Chondrocyte (in vitro differentiated cells): ENCODE results near the gene ACOT13. TPM values are rescaled to one million over a fixed set of nuclear protein-coding genes. Genes with fewer than 3 reads are reported as not detected.
"Not testable (repeated sequence)": the region's sequence is repeated elsewhere in the genome, so short reads cannot be mapped to it uniquely, and the experiment has no call there.

Source experiments
- DNase-seq: peaks from one replicate; pipeline ENCODE4 v3.0.0; 2021; ENCODE audit warnings: mixed read lengths, low spot score
- H3K27ac Mint-ChIP-seq: one replicate; pipeline ENCODE4 v1.8.0; 2021; ENCODE audit warnings: mild to moderate bottlenecking, moderate library complexity, mixed read lengths; ENCODE audit not compliant: unreplicated experiment
- H3K27me3 Mint-ChIP-seq: 2 replicates; pipeline ENCODE4 v1.8.0; 2021; ENCODE audit warnings: low read depth, mixed read lengths
- H3K36me3 Mint-ChIP-seq: 2 replicates; pipeline ENCODE4 v1.8.0; 2021; ENCODE audit warnings: low read depth, mixed read lengths
- H3K4me1 Mint-ChIP-seq: 2 replicates; pipeline ENCODE4 v1.8.0; 2021; ENCODE audit warnings: low read depth, mild to moderate bottlenecking, mixed read lengths
- H3K4me3 Mint-ChIP-seq: one replicate; pipeline ENCODE4 v1.8.0; 2021; ENCODE audit warnings: mild to moderate bottlenecking, moderate library complexity, mixed read lengths; ENCODE audit not compliant: unreplicated experiment
- H3K9me3 Mint-ChIP-seq: 2 replicates; pipeline ENCODE4 v1.8.0; 2021; ENCODE audit warnings: low read depth, mixed read lengths
- total RNA-seq: library from RNA; stranded (reverse); gene quantifications from 3 replicates; pipeline ENCODE4 v1.2.1, GENCODE V29; 2021
- TF ChIP-seq, protein P1 (sequence below): fragments of 200-600 bp; sonication (generic); IDR thresholded peaks from 2 replicates; pipeline ENCODE4 v1.5.0; 2021; ENCODE audit warnings: antibody characterized with exemption, mild to moderate bottlenecking, moderate library complexity

The ACOT13 gene
- total RNA-seq, 1 donor from 2014 or later = 28.4 TPM

DNA sequence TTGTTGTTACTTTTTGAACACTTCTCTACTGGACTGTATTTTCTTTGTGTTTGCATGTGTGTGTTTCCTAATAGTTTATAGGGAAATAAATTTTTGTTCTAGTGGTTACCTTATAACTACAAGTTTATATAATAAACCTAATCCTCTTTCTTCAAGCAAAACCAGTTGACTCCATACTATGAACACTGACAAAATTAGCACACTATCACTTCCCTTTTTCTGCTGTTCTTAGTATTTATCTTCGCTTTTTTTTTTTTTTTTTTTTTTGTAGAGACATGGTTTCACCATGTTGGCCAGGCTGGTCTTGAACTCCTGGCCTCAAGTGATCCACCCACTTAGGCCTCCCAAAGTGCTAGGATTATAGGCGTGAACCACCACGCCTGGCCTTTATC is 77.1 kb downstream of the ACOT13 start:
- H3K27ac Mint-ChIP-seq = peak overlapping the region; percentile 91
- H3K4me1 Mint-ChIP-seq = peaks cover 33% of the 10 kb centered on the region
- no peak overlapping the region for H3K4me3 Mint-ChIP-seq
- H3K9me3 Mint-ChIP-seq = no peaks in the 10 kb centered on the region
- H3K36me3 Mint-ChIP-seq = no peaks in the 10 kb centered on the region
- no peaks in the 10 kb centered on the region for H3K27me3 Mint-ChIP-seq
- TF ChIP-seq, protein P1, sequence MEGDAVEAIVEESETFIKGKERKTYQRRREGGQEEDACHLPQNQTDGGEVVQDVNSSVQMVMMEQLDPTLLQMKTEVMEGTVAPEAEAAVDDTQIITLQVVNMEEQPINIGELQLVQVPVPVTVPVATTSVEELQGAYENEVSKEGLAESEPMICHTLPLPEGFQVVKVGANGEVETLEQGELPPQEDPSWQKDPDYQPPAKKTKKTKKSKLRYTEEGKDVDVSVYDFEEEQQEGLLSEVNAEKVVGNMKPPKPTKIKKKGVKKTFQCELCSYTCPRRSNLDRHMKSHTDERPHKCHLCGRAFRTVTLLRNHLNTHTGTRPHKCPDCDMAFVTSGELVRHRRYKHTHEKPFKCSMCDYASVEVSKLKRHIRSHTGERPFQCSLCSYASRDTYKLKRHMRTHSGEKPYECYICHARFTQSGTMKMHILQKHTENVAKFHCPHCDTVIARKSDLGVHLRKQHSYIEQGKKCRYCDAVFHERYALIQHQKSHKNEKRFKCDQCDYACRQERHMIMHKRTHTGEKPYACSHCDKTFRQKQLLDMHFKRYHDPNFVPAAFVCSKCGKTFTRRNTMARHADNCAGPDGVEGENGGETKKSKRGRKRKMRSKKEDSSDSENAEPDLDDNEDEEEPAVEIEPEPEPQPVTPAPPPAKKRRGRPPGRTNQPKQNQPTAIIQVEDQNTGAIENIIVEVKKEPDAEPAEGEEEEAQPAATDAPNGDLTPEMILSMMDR = no peak
- DNase-seq = no peak

DNA sequence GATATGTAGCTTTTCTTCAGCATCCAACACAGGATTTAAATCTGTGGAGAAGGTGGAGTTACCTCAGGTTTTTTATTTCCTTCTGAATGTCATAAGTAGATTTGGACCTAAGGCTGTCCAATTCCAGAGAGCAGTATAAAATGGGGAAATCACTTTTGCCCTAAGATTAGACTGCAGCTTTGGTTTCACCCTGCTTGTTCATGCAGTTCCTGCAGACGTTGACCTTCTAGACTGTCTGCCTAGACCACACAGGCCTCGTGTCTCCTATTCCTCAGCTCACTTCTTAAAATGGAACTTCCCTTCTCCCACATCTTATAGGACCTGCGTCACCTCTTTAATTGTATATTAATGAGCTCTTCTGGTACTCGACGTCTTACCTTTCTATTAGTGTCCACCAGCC is 78.0 kb downstream of the ACOT13 start:
- no peaks in the 10 kb centered on the region for H3K27me3 Mint-ChIP-seq
- H3K4me1 Mint-ChIP-seq = peaks cover 33% of the 10 kb centered on the region
- no peaks in the 10 kb centered on the region for H3K36me3 Mint-ChIP-seq
- H3K9me3 Mint-ChIP-seq = no peaks in the 10 kb centered on the region
- DNase-seq = no peak
- no peak overlapping the region for H3K27ac Mint-ChIP-seq
- no peak overlapping the region for H3K4me3 Mint-ChIP-seq
- TF ChIP-seq, protein P1 = no peak

DNA sequence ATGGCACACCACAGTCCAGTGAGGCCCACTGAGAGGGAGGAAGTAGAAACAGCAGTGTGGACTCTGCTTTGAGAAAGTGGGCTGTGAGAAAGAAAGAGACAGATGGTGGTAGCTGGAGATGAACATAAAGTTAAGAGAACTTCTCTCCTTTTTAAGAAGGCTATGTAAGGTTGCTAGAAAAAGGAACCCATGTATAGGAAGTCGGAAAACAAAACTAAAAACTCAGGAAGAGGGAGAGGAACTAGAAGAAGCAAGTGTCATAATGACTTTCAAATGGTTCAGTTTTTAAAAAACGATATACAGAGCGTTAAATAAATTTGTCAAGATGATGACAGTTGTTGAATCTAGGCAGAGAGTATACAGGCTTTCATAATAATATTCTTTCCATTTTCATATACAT is 82.4 kb downstream of the ACOT13 start:
- DNase-seq = no peak
- H3K36me3 Mint-ChIP-seq = no peaks in the 10 kb centered on the region
- no peaks in the 10 kb centered on the region for H3K9me3 Mint-ChIP-seq
- peaks cover 2% of the 10 kb centered on the region for H3K4me1 Mint-ChIP-seq
- H3K27me3 Mint-ChIP-seq = no peaks in the 10 kb centered on the region
- TF ChIP-seq, protein P1 = no peak
- no peak overlapping the region for H3K4me3 Mint-ChIP-seq
- no peak overlapping the region for H3K27ac Mint-ChIP-seq

DNA sequence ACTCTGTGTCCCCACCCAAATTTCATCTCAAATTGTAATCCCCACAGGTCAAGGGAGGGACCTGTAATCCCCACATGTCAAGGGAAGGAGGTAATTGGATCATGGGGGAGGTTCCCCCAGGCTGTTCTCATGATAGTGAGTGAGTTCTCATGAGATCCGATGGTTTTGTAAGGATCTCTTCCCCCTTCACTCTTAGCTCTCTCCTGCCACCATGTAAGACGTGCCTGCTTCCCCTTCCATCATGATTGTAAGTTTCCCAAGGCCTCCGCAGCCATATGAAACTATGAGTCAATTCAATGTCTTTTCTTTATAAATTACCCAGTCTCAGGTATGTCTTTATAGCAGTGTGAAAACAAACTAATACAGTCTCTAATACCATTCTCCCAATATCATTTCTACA is 84.0 kb downstream of the ACOT13 start:
- H3K4me3 Mint-ChIP-seq, H3K9me3 Mint-ChIP-seq, H3K36me3 Mint-ChIP-seq, H3K27me3 Mint-ChIP-seq, DNase-seq, H3K4me1 Mint-ChIP-seq, H3K27ac Mint-ChIP-seq: not testable (repeated sequence)

DNA sequence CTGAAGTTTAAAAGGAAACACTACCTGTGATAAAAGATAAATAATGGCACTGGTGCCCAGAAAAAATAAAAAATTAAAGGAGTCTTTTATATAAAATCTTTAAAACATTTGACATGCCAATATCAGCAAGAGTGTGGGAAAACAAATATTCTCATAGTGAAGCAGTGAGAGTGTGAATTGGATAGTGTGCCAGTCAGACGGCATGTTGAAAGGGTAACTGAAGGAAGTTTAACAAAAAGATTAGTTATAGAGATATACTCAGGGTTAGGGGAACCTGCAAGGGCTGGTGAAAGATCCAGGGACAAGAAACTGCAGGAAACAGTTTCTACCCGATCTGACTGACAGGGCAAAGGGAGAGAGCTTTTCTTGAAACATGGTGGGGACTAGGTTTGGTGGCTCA is 85.6 kb downstream of the ACOT13 start:
- no peaks in the 10 kb centered on the region for H3K9me3 Mint-ChIP-seq
- TF ChIP-seq, protein P1 = no peak
- no peaks in the 10 kb centered on the region for H3K27me3 Mint-ChIP-seq
- no peaks in the 10 kb centered on the region for H3K4me1 Mint-ChIP-seq
- no peak for DNase-seq
- no peak overlapping the region for H3K27ac Mint-ChIP-seq
- H3K4me3 Mint-ChIP-seq = no peak overlapping the region
- no peaks in the 10 kb centered on the region for H3K36me3 Mint-ChIP-seq

DNA sequence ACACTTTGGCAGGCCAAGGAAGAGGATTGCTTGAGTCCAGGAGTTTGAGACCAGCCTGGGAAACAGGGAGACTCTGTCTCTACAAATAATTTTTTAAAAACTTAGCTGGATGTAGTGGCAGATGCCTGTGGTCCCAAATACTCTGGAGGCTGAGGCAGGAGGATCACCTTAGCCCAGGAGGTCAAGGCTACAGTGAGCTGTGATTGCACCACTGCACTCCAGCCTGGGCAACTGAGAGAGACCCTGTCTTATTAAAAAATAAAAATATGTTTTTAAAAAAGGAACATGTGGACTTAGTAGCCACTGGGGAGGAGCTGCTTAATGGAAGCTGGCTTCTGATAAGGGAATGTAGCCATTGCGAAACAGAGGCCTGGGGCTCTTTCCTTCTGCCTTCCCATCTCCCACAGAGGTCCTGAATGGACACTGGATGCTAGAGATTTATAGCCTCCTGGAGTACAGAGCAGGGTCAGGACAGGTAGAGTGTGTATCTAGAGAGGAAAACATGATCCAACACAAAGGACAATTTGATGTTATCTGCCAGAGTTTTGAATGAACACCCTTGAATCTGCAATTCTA is 86.1 kb downstream of the ACOT13 start:
- TF ChIP-seq, protein P1 = no peak
- no peaks in the 10 kb centered on the region for H3K4me1 Mint-ChIP-seq
- H3K9me3 Mint-ChIP-seq = no peaks in the 10 kb centered on the region
- no peaks in the 10 kb centered on the region for H3K27me3 Mint-ChIP-seq
- no peak for DNase-seq
- no peaks in the 10 kb centered on the region for H3K36me3 Mint-ChIP-seq
- no peak overlapping the region for H3K4me3 Mint-ChIP-seq
- no peak overlapping the region for H3K27ac Mint-ChIP-seq
